SK-MEL-5 (cell line): ENCODE data around the gene RPP25L. TPM values are rescaled to one million over a fixed set of nuclear protein-coding genes. Genes with fewer than 3 reads are reported as not detected.

Experiments used
- DNase-seq: peaks from one replicate; pipeline ENCODE4 v3.0.0-alpha.2; 2016; ENCODE audit warnings: low read depth, low spot score
- in situ Hi-C: cut with HindIII; loops from 2 replicates; pipeline ENCODE4 v1.10.0; 2016; ENCODE audit warnings: low sequenced_read_pairs, high pct_unique_total_duplicates, low pct_unique_long_range_greater_than_20kb
- total RNA-seq: library from RNA; depleted of rRNA; stranded (reverse); fragments of >200 nt; shearing (Covaris generic); gene quantifications from 2 replicates; pipeline ENCODE4 v1.2.3, GENCODE V29; 2014

Gene RPP25L
- total RNA-seq, 1 experiment from 2014 or later, result 35.7 TPM

DNA sequence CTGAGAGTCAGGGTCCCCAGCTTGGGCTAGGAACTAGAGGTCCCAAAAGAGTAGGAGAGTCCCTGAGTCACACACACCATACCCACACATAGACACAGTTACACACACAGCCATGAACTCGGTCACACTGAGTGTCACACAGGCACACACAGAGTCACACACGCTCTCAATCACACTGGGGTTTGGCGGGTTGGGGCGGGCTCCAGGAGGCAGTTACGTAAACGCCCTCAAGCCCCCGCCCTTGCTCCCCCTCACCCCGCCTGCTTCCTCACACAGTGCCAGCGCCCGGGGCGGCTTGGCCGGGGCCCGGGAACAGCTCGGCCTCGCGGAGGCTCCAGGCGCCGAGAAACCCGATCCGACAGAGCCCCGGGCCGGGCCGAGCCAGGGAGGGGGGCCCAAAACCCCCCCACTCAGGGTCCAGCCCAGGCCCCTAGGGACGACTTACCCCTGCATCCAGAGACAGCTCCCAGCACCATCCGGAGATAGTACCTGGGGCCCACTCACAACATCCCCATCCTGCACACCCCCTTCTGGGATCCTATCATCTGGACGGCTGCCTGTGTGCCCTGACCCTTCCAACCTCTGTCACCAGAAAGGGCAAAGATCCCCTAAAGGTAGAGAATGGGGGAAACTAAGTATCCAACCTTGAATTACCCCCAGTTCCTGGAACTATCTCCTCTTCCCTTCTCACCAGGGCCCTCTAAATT is 18.8 kb downstream of the RPP25L start:
- DNase-seq, result no peak
- in situ Hi-C loops, result no loop called here

DNA sequence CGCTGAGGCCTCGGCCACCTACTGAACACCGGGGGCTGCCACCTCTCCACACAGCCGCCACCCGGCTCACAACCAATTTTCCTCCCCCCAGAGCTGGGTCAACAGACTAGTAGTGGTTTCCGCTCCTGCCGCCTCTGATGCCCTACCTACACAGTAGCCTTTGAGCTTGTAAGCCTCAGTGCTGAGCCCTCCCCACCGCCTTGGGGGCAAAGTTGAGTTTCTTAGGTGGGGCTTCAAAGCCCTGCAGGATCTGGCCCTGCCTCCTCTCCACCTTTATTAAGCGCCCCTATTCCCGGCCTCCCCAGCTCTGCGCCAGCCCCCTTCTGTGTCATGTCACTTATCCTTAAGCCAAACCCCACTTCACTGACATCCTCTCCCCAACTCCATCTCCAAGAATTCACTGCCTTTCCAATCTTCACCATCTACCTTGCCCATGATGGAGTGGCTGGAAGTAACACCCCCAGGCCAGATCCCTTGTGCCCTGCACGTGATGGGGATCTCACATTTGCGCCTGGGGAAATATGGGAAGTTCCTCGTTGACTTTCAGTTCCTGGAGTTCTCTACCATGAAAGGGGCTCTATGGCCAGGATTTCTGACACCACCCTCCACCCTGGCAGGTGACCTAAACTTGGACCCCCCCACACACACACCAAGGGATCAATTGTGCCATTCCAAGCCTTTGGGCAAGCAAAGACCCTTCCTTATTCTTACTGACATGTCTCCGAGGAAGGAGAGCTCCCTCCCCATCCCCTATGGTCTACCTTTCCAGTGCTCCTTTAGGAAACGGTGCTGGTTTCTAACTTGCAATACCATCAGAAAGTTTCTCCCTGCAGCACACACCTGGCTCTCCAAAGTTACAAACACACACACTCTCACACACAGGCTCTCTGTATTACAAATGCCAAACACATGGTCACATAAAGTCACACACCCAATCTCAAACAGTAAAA is 19.7 kb downstream of the RPP25L start:
- DNase-seq, result no peak
- in situ Hi-C loops, result no loop called here

DNA sequence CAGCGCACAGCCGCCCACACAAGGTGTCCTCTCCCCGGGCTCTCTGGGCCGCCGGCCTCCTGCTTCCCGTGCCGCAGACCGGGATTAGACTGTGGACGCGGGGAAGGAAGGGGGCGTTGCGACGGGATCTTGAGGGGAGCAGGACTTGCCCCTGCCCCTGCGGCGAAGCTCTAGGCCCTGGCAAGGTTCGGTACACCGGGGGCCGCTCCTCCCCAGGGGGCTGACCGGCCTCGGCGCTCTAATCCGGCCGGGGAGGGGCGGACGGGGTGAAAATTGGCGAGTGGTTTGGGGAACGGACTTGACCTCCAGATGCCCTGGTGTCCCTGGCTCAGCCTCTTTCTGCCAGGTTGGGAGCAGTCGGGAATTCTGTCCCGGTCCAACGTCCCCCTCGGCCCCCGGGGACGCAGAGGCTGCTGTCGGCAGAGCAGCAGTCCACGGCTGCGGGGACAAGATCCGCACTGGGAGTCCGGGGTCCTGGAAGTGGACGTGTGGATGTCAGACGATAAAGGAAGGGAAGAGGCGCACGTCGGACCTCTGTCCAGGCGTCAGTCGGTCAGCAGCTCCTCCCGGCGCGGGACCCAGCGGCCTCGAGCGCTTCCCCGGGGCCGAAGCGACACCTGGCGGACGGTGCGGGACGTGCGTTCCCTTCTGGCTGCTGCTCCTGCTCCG is 20.5 kb downstream of the RPP25L start:
- in situ Hi-C loops, result no loop called here
- peak; percentile 68 for DNase-seq

DNA sequence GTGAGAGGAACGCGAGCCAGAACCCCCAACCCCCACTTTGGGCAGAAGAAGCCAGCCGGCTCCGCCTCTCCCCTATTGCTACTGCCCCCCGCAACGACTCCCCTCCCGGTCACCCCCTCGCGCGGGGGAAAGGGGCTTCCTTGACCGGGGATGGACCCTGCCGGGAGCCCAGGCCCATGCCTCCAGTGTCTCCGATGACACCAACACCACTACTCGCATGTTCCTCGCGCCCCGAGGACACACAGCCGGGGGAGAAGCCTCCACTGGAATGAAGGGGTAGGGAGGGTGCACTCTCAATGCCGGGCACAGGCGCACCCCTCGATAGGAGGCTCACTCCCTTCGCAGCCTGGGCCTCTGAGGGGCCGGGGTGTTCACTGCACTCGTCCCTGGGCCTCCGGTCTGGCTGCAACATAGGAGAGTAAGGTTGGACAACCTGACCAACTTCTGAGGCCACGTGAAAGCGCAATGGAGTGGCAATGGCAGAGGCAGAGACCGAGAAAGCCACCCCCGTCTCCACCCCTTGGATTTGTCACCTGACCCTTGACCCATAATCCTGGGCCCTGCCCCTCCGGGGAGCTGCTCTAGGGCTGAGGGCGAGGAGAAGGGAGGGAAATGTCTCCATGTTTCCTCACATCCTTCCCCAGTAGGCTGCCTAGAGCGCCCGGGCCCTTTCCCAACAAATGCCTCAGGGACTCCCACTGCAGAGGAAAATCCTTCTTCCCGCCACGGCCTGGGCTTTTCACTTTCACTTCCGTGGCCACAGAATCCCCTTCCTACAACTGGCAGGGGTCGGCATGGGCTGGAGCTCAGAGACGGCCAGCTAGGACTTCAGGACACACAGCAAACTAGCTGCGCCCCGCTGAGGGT is 21.3 kb downstream of the RPP25L start:
- no peak for DNase-seq
- in situ Hi-C loops, result no loop called here

DNA sequence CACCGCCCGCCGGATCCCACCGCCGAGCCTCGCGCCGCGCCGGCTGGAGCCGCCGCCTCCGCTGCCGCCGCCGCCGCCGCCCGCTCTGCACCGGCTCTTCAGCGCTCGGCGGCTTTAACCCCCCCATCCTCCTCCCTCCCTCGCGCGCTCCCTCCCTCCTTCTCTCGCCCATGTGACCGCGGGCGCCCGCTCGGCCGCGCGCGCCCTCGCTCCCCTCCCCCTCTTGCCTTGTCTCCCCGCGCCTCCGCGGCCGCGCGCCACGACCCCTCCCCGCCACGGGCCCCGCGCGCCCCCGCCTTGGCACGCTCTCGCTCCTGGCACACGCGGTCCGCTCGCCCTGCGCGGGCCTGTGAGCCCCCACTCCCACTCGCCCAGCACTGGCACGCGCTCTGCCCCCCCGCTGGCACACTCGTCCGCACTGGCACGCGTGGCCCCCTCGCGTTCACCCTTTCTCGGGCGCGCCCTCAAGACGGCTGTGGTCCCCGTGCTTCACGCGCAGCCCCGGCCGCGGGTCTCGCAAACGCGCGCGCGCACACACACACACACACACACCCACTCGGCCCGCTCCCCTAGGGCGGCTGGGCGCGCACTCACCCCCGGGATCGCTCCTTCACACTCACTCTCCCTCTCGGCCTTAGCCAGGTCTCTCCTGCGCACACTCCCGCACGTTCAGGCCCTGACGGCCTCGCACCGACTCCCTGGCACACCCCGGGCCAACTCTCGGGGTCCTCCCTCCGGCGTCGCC is 22.1 kb downstream of the RPP25L start, which contains the start of gene CNTFR:
CNTFR (minus strand) TSS at position 89 of the 745 bp plus-strand sequence. CDS start 20,743 bp downstream, outside the sequence.
- DNase-seq, result peak; percentile 13
- in situ Hi-C loops, result no loop called here

DNA sequence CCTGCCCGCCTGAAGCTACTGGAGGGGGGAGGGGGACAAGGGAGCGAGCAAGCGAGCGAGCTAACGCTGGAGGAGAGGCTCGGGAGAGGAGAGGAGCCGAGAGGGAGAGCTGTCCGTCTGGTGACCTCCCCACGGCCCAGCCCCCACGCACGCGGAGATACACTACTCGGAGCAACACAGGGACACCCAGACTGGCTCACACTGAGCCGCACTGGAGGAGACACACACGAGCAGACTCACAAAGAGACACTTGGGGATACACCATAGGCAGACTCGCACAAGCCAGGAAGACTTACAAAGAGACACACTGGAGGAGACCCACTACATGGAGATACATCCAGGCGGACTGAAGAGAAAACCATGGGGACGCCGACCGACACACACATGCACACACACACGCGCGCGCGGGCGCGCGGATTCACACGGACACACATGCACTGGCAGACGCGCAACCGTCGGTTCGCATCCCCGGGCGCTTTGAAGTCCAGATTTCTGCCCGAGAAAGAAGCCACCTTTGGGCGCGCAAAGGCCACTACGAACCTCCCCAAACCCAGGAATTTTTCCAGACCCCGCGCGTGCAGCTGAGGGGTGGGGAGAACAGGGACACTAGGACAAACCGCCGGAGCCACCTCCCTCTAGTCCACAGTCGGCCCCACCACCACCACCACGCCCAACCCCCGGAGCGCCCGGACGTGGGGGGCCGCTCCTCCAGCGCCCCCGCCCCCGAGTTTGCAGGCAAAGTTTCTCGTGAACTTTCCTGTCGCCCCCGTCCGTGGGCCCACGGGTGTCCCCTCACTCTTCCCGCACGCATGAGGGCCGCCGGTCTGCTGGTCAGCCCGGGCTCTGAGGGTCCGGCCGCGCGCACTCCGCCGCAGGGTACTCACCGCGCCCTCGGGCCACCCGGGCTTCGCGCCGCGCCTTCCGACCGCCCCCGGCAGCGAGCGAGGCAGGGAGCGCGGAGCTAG is 22.9 kb downstream of the RPP25L start:
- in situ Hi-C loops, result no loop called here
- no peak for DNase-seq

DNA sequence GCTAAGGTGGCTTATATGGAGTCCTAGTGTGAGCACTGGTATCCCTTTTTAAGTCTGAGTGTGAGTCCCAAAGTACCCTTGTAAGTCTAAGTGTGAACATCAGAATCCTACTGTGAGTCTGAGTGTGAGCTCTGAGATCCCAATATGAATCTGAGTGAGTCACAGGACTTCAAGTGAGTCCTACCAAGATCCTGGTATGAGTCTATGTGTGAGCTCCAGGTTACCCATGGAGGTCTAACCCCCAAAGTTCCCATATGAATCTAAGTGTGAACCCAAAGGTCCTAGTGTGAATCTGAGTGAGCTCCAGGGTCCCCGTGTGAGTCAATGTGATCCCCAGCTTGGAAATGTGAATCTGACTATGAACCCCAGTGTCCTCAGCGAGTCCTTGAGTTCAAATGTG is 24.6 kb downstream of the RPP25L start:
- in situ Hi-C loops, result no loop called here
- DNase-seq, result no peak

DNA sequence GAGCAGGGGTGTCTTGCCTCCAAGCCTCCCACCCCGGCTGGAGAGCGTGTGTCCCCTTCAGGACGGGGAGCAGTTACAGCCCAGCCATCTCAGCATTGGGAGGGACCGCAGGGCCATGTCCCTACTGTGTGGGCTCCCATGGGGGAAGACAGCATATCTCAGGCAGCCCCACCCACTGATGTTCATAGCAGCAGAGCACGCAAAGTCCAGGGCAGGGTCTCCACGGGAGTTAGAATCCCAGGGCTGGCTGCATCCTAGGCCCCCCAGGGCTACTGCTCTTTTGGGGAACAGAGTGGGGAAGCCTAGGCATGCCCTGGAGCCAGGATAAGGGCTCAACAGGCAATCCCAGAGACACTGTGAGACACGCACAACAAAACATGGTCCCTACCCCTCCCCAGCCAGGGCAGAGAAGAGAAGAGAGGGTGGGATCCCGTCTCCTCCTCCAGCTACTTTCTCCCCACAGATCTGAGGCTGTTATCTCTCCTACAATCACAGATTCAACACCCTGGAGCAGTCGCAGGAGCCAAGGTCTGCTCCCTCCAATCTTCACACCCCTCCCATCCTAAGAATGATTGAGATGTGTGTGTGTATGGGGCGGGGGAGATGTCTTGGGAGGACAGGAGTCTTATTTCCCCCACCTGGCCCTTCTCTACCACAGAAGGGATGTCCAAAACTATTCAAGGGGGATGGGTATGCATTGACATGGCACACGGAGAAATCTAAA is 25.8 kb downstream of the RPP25L start:
- no peak for DNase-seq
- in situ Hi-C loops, result no loop called here

DNA sequence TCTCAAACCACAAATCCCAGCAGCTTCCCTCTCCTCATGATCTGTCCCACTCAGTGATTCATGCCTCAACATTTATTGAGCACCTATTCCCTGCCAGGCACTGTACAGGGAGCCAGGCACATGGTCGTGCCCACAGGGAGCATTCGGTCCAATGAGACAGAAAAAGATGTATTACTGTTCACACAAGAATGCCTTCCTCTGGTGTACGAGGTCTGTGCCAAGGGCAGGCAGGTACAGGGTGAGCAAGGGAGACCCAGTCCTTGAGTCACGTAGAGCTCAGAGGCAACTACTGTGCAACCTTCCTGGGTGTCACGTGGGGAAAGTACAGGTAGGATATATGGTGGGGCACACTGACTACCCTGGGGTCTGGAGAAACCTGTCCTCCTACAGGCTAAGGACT is 26.9 kb downstream of the RPP25L start:
- no peak for DNase-seq
- in situ Hi-C loops, result no loop called here

DNA sequence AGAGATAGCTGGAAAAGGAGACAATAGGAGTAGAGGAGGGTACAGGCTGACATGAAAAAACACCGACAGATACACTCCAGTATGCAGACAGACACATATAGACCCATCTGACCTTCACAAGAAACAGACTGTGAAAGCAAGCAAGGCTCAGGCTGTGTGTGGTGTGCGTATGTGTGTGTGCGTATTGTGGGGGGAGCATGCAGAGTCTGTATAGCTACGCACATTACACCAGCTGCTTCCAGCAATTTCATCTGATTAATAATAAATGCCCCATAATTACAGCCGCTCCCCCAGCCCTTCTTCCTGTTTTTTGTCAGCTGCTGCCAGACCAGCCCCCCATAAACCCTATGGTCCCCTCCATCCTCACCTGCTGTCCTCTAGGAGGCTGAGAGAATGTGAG is 29.1 kb downstream of the RPP25L start:
- in situ Hi-C loops, result no loop called here
- no peak for DNase-seq

DNA sequence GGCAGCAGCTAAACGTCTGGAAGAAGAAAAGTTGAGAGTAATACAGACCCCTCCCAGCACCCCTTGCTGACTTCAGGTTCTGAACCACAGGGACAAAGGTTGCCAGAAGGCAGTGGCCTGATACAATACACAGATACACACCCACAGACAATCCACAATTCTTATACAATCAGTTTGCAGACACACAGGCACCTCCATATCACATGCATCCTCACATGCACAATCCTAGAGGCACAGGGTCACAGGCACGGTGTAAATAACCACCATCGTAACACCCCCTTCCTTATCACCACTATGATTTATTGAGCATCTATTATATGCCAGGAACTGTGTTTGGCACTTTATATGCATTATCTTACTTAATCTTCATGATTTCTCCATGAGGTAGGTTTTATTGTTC is 30.6 kb downstream of the RPP25L start:
- DNase-seq, result no peak
- in situ Hi-C loops, result no loop called here

DNA sequence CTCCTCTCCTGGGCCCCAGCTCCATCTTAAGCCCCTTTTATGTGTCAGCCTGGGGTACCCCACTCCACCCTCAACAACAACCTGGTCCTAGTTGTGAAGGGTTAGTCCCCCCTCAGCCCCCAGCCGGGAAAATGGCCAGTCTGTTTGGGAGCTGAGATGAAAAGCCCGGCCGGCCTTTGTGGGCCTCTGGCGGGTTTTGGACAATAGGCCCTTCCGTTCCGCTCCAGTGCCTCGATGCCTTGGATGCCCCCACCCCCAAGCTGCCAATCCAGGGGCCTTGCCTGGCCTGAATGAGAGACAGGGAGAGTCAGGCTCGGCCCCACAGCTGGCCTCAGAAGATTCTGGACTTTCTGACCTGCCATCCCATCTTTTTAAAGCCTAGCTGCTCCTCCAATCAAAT is 31.5 kb downstream of the RPP25L start:
- in situ Hi-C loops, result no loop called here
- no peak for DNase-seq

DNA sequence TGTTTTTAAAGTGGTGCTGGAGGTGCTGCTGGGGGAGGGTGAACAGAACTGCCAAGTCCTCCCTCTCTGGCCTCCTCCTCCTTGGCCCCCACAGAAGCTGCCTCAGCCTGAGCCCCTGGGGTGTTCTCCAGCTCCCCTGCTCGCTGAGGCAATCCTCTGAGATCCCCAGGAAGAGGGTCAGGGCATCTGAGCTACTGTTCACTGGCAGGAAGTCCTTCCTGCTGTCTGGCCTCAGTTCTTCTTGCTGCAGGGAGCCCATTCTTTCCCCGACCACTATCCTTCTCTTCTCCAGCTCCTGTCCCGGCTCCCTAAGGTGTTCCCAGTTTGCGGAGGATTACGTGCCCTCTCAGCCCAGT is 32.1 kb downstream of the RPP25L start:
- in situ Hi-C loops, result no loop called here
- no peak for DNase-seq

DNA sequence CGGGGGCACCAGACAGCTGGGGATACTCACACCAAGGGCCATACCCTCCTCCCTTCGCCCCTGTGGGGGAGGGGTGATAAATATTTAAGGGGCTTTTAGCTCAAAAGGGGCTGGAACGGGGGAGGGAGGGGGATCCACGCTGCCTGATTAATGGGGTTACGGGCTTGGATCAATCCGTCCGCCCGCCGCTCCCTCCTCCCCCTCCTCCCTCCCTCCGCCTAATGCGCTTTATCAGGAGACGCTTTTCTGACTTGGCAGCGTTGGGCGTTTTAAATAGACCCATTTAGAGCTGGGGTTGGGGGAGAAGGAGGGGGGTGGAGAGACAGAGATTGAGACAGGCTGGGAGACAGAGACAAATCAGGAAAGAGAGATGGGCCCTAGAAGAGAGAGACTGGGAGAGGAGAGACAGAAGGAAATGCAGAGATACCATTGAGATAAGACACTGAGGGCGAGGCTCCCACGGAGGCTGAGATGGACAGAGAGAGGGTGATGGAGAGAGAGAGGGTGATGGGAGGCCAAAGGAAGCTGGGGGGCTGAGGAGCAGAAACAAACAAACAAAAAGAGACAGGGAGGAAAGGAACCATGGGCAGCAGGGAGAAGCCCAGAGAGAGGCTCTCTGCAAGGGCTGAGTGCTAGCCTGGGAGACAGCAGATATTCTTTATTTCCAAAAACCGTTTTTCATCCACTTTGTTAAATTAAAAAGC is 32.6 kb downstream of the RPP25L start:
- in situ Hi-C loops, result no loop called here
- DNase-seq, result no peak
